CD1c-positive myeloid dendritic cell (primary cell): ENCODE data around the gene ZG16.
A peak's percentile ranks its signal among the peaks of the same experiment; 100 is the strongest.
"Not testable (repeated sequence)": the region's sequence is repeated elsewhere in the genome, so short reads cannot be mapped to it uniquely, and the experiment has no call there.

Source experiments
- DNase-seq: peaks from one replicate; pipeline ENCODE4 v3.0.0-alpha.2; 2016; ENCODE audit errors: extremely low spot score

ZG16 gene

DNA sequence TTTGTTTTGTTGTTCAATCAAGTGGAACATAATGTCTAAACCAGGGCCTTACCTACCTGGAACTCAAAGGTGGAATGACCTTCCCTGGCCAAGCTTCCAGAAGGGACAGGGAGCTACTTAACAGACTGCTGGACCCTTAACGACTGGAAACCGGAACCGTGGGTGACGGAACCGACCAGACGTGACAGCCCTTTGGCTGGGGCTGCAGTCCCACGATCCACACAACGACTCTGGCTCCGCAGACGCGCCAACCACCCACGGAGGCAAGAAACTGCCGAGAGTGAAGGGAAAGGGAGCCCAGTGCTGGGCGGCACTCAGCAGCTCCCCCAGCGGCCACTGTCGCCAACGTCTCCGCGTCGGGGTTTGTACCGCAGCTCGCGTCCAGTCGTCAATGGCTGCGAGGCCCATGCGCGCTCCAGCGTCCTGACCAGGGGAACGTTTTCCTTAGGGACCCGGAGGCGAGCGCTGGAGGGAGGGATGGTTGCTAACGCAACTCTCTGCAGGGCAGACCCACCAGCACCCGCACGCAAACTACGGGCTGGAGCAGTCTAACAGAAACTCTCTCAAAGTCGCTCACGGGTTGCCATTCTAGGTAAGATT lies 6.9 kb downstream of the ZG16 start:
- peak; percentile 85 for DNase-seq

DNA sequence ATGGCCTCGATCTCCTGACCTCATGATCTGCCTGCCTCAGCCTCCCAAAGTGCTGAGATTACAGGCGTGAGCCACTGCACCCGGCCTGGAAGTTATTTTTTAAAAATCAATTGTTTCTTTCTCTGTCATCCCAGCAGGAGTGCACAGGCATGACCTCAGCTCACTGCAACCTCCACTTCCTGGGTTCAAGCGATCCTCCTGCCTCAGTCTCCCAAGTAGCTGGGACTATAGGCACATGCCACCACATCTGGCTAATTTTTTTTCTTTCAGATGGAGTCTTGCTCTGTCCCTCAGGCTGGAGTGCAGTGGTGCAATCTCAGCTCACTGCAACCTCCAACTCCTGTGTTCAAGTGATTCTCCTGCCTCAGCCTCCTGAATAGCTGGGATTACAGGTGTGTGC lies 9.1 kb downstream of the ZG16 start:
- DNase-seq = not testable (repeated sequence)

DNA sequence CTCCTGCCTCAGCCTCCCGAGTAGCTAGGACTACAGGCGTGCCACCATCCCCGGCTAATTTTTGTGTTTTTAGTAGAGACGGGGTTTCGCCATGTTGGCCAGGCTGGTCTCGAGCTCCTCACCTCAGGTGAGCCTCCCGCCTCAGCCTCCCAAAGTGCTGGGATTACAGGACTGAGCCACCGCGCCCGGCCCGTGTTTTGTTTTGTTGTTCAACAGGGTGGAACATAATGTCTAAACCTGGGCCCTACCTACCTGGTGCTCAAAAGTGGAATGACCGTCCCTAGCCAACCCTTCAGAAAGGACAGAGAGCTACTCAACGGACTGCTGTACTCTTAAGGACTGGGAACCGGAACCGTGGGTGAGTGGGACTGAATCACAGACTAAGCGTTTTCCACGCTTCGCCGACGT lies 11.7 kb downstream of the ZG16 start:
- no peak for DNase-seq

DNA sequence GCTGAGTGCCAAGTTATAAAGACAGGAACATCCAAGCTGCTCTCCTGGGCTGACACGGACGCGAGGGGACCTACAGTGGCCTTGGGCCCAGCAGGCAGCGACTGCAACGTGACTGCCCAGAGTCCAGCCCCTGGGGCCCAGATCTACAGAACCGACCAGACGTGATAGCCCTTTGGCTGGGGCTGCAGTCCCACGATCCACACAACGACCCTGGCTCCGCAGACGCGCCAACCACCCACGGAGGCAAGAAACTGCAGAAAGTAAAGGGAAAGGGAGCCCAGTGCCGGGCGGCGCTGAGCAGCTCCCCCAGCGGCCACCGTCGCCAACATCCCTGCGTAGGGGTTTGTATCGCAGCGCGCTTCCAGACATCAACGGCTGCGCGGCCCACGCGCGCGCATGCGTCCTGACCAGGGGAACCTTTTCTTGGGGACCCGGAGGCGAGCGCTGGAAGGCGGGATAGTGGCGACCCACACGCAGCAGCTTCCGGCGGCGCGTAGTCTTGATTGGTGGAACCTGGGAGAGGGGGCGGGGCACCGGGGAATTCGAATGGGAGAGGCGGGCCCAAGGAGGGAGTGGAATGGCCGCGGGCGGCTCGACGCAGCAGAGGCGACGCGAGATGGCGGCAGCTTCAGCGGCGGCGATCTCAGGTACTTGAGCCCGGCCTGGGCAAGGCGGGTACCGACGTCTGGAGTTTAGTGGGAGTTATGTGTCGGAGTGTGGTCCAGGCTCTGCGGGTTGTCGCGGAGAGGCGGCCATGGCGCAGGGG lies 12.3 kb downstream of the ZG16 start, which contains the start of gene KIF22:
Gene KIF22 (plus strand): TSS at position 569 of the 766 bp plus-strand sequence. CDS start 9 bp downstream, at position 578.
- peak; percentile 100 for DNase-seq

DNA sequence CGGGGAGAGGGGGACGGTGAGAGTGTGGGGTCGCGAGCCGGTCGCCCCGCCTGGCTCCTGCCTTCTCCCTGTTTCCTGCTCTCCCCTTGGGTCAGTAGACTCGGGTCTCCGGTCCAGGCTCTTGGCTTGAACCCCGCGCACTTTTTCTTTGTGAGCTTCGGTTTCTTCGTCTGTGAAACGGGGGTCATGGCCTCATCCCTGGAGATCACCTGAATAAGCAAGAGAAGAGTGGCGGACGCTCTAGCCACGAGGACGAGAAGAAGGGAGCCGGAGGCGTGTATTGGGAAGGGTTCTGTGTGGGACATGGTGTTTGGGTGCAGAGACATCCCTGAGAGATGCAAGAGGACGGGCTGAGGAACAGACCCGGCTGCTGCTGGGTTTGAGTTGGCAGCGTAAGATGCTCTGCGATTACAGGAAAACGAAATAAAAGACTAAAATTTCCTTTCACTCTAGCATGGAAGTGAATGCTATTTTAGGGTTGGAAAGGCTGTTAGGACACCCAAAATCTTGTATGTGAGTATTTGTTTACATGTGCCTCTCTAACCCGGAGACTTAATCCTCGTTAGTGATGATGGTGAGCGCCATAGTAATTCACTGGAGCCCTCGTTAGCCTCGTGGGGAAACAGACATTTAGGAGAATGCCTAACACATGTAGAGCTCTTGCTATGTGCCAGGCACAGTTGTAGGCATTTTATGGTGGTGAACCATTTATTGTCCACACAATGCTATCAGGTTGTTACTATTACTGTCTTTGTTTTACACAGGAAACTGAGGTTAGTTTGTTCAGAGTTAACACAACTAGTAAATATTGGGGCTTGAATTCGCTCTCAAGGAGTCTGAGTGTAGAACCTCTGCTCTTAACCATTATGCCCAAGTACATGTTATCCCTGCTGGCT lies 13.1 kb downstream of the ZG16 start:
- DNase-seq = no peak

DNA sequence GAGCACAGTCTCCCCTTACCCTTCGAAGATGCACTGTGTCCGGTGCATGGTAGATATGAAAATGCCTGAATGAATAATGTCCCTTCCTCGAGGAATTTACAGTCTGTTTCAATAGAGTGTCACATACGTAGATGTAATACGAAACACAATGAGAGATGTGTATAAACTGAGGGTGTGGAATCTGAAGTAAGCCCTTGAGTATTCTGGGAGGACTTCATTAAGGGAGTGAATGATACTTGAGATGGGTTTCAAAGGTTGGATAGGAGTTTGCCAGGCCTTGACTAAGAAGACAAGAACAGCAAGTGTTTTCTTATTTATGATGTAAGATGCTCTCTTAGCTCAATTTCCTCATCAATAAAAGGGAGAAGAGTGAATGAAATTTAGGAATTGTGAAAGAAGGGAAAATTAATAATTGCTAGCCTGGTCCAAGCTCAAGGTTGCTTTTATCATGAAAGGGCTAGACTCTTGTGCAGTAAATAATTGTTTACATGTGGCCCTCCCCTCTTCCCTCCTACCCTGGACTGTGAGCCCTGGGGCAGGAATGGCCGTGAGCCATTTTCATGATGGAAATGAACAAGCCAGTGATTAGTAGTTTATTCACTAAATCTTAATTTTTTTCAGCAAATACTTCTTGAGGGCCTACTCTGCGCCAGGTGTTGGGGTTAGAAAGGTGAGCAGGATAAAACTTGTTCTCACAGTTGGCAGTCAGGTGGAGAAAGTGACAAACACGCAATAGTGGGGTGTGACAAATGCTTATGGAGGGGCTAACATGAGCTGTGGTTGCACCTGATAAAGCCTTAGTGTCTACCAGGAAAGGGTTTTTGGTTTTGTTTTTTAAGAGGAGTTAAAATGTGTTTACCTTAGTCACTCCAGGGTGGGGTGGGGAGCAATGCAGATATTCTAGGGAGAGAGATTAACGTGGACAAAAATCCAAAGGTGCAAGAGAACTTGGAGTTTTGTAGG lies 14.1 kb downstream of the ZG16 start:
- no peak for DNase-seq

DNA sequence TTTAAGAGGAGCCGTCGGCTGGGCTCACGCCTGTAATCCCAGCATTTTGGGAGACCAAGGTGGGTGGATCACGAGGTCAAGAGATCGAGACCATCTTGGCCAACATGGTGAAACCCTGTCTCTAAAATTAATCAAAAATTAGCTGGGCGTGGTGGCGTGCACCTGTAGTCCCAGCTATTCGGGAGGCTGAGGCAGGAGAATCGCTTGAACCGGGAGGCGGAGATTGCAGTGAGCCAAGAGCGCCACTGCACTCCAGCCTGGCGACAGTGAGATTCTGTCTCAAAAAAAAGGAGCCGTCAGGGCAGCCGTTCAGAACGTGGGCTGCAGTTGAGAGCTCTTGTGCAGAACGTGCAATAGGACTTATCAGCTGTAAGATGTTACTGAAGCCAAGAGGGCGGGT lies 15.1 kb downstream of the ZG16 start:
- DNase-seq = not testable (repeated sequence)

DNA sequence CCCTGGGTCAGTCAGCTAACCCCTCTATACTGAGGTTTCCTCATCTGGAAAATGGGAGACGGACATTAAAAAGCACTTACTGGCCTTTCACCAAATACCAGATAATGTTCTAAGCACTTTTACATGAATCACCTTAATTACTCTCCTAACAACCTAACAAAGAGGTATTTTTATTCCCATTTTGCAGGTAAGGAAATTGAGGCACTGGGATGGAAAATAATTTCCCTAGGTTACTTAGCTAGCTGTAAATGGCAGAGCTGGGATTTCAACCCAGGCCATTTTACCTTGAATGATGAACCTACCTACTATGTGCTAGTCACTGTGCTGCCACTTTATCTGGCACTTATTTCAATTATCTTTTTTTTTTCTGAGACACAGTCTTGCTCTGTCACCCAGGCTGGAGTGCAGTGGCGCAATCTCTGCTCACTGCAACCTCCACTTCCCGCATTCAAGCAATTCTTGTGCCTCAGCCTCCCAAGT lies 16.2 kb downstream of the ZG16 start:
- no peak for DNase-seq

DNA sequence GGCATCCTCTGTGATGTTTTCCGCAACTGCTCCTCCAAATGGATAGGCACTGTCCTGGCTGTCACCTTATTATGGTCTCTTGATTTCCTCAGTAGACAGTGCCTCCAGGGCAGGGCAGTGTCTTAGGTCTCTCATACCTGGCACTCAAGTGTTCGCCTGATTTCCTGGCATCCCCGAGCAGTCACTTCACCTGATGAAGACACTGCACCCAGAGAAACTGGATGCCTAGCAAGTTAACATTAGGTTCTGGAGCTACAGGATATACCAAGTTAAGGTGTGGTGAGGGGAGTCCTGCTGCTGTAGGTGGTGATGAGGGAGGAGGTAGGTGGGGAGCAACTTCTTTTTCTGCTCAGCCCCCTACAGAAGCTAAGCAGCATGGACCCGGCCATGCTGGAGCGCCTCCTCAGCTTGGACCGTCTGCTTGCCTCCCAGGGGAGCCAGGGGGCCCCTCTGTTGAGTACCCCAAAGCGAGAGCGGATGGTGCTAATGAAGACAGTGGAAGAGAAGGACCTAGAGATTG lies 24.4 kb downstream of the ZG16 start:
- DNase-seq = no peak

DNA sequence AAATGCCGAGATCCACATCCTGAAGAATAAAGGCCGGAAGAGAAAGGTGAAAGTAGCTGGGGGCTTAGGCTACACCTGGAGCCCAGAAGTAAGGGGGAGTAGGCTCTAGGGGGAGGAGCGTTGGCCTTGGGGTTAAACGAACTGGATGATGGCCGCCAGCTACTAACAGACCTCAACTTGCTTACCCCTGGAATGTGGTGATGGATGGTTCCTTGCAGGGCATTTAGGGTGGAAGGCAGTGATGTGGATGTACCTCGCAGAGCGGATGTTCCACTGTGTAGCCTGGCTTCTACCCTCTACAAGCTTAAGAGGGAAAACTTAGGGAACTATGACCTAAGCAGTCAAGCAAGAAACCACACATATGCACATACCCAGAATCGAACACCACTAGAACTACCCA lies 26.0 kb downstream of the ZG16 start:
- no peak for DNase-seq

DNA sequence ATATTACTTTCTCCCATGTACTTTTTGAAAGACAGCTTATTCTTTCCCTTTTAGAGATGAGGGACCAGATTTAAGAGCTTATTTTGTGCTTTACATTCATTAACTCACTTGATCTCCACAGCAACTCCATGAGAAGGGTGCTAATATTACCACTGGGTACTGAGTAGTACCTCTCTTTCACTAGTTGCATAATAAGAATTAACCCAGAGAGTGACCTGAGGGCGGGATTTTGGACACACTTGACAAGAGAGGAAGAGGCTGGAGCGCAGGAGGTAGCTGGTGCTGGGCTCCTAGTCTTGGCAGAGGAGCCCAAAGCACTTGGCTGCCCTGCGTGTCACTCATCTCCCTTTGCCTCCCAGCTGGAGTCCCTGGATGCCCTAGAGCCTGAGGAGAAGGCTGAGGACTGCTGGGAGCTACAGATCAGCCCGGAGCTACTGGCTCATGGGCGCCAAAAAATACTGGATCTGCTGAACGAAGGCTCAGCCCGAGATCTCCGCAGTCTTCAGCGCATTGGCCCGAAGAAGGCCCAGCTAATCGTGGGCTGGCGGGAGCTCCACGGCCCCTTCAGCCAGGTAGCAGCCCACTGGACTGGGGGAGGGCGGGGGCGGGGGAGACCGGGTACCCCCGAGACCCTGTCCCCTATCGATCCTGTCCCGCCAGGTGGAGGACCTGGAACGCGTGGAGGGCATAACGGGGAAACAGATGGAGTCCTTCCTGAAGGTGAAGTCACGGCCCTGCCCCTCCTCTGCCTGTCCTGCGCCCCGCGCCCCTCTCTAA lies 26.6 kb downstream of the ZG16 start:
- DNase-seq = peak; percentile 26

DNA sequence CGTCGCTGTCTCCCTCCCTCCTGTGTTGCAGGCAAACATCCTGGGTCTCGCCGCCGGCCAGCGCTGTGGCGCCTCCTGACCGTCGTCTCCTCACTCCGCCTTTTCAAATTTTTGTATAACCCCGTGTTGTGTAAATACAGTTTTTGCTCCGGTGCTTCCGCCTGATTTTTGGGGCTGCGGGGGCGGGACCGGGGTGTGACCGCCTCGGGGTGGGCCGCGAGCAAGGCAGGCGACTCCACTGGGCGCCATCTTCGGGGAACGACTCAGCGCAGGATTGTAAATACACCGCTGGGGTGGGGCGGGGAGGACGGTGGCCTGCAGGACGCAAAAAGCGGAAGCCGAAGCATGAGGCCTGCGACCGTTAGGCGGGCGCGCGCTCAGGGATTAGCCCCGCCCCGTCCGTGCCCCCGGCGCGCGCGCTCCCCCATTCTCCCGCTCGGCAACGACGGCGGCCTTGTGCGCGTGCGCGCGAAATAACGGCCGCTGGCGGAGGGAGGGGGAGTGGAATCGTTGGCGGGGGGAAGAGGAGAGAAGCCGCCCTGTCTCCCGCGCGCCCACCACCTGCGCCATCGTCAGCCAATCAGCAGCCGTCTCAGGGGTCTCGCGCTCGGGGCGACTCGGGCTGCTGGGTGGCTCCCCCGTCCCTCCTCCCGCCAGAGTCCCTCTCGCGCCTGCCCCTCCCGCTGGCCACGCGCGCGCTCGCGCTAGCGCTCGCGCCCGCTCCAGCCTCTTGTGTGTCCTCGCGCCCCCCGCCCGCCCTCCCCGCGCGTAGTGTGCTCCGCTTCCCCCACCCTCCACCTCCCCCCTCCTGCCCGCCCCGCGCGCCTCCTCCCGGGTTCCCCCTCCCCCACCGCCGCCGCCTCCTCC lies 27.4 kb downstream of the ZG16 start:
- DNase-seq = peak; percentile 99

DNA sequence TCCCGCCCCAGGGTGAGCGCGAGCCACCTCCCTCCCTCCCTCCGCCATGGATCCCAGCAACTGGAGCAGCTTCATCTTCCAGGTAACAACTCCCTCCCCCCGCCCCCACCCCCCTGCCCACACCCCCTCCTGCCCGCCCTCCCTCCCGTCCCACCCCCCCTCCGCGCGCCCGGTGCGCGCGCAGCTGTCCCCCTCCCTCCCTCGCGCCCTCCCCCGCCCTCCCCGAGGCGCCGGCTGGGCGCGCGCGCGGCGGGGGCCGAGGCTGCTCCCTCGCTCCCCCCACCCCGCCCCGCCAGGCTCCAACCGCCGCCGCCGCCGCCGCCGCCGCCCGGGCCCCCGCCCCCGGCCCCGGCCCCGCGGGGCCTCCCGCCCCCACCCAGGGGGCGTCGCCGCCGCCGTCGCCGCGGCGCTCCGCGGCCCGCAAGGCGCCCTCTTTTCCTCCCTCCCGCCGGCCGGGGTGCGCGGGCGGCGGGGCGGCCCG lies 28.1 kb downstream of the ZG16 start, which contains the start of gene MAZ:
Gene MAZ (plus strand): TSS at position 431 of the 481 bp plus-strand sequence. CDS start 173 bp downstream, outside the sequence.
- peak; percentile 83 for DNase-seq

DNA sequence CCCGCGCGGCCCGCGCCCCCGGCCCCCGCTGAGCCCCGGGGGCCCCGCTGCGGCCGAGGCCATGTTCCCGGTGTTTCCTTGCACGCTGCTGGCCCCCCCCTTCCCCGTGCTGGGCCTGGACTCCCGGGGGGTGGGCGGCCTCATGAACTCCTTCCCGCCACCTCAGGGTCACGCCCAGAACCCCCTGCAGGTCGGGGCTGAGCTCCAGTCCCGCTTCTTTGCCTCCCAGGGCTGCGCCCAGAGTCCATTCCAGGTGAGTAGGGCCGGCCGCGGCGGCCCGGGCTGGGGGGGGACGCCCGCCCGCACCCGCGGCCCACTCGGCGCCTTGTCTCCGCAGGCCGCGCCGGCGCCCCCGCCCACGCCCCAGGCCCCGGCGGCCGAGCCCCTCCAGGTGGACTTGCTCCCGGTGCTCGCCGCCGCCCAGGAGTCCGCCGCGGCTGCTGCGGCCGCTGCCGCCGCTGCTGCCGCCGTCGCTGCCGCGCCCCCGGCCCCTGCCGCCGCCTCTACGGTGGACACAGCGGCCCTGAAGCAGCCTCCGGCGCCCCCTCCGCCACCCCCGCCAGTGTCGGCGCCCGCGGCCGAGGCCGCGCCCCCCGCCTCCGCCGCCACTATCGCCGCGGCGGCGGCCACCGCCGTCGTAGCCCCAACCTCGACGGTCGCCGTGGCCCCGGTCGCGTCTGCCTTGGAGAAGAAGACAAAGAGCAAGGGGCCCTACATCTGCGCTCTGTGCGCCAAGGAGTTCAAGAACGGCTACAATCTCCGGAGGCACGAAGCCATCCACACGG lies 28.8 kb downstream of the ZG16 start:
- DNase-seq = peak; percentile 44

DNA sequence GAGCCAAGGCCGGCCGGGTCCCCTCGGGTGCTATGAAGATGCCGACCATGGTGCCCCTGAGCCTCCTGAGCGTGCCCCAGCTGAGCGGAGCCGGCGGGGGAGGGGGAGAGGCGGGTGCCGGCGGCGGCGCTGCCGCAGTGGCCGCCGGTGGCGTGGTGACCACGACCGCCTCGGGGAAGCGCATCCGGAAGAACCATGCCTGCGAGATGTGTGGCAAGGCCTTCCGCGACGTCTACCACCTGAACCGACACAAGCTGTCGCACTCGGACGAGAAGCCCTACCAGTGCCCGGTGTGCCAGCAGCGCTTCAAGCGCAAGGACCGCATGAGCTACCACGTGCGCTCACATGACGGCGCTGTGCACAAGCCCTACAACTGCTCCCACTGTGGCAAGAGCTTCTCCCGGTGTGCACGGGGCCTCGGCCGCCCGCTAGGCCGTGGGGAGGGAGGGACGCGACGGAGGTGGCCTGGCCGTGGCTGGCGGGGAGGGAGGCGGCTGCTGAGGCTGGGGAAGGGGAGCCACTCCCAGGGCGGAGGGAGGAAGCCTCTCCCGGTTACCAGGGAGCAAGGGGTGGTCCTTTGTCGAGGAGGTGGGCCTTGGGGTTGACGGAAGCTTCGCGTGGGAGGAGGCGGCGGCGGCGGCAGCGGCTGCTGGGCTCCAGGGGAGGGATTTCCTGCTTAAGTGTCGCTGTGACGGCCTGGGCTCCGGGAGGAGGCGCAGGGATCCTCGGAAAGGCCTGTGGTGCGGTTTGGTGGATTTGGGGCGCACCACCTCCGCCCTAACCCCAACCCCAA lies 29.6 kb downstream of the ZG16 start:
- peak; percentile 91 for DNase-seq

DNA sequence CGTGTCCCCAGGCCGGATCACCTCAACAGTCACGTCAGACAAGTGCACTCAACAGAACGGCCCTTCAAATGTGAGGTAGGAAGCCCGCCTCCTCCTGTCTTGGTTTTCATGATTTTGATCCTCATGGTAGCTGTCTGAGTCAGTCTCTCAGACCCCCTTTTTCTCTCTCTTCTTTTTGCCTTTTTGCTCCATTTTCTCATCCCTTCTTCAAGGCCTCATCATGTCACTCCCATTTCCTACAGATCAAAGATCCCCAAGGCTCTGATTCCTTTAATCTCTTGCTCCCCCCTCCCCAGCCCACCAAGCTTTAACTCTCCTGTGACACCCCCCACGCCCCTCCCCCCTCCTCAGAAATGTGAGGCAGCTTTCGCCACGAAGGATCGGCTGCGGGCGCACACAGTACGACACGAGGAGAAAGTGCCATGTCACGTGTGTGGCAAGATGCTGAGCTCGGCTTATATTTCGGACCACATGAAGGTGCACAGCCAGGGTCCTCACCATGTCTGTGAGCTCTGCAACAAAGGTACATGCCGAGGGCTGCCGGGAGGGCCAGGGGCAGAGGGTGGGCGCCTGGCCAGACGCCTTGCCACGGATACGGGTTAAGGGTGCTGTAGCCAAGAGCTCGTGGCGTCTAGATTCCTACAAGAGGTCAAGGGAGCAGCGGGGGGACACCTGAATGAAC lies 30.3 kb downstream of the ZG16 start:
- DNase-seq = no peak
